ENCODE measurements around the gene PXMP2. TPM values are rescaled to one million over a fixed set of nuclear protein-coding genes. Genes with fewer than 3 reads are reported as not detected.

Gene PXMP2
- total RNA-seq, 1 experiment from 2014 or later, result 42.7 TPM

- Histone ChIP-seq H3K9me3 (ENCODE audit: low read length) (no peaks in the 10 kb centered on the region), H3K27ac (ENCODE audit: low read length) (no peak overlapping the region), H3K79me2 (ENCODE audit: low read length) (peaks cover 3% of the 10 kb centered on the region), H2AFZ (ENCODE audit: low read length) (no peak overlapping the region), H3K9ac (ENCODE audit: low read length) (no peak overlapping the region), H3K4me3 (ENCODE audit: low read length) (no peak overlapping the region), H3K9me2 (replicated peaks; ENCODE audit: low read length) (no peaks in the 10 kb centered on the region), H4K20me1 (ENCODE audit: low read length) (peaks cover 29% of the 10 kb centered on the region), H3K27me3 (ENCODE audit: low read length) (no peaks in the 10 kb centered on the region), H3K36me3 (ENCODE audit: low read depth, low read length) (peaks cover 58% of the 10 kb centered on the region), H3K4me2 (ENCODE audit: low read length) (no peak overlapping the region), H3K4me1 (ENCODE audit: insufficient read depth, low read length) (peaks cover 11% of the 10 kb centered on the region), H3F3A (ENCODE audit: low read length, unreplicated experiment) (peaks cover 7% of the 10 kb centered on the region)
- TSS peak; percentile 50 for BruUV-seq (replicated peaks)
- CTCF ChIA-PET, result no interaction called here
- TF ChIP-seq EZH2 (IDR thresholded peaks at IDR 0.05; ENCODE audit: low read length, unreplicated experiment) (no peak), EZH2phosphoT487 (IDR thresholded peaks at IDR 0.05; ENCODE audit: borderline replicate concordance, low read length) (no peak)
- no peak for DNase-seq
- POLR2A ChIA-PET (ENCODE audit: unreplicated experiment), result no interaction called here
- intact Hi-C loops (cut with micrococcal nuclease), result no loop called here
- no peak for ATAC-seq
Measured at GRCh38 chr12:132720606-132721345, 33.4 kb downstream of the PXMP2 start.

- peaks cover 29% of the 10 kb centered on the region for H4K20me1 ChIP-seq (ENCODE audit: low read length)
- CTCF ChIA-PET, result no interaction called here
Measured at GRCh38 chr12:132723015-132723763, 35.8 kb downstream of the PXMP2 start.

GRCh38 chr12:132723764-132724140 is 36.4 kb downstream of the PXMP2 start:
- CTCF ChIA-PET, result no interaction called here
- no peak overlapping the region for H3K27ac ChIP-seq (ENCODE audit: low read length)
- no peak overlapping the region for H3K4me2 ChIP-seq (ENCODE audit: low read length)
- no peak overlapping the region for H2AFZ ChIP-seq (ENCODE audit: low read length)
- DNase-seq, result no peak
- peaks cover 7% of the 10 kb centered on the region for H3F3A ChIP-seq (ENCODE audit: low read length, unreplicated experiment)
- peaks cover 76% of the 10 kb centered on the region for H3K36me3 ChIP-seq (ENCODE audit: low read depth, low read length)
- H3K9ac ChIP-seq (ENCODE audit: low read length), result no peak overlapping the region
- peaks cover 11% of the 10 kb centered on the region for H3K4me1 ChIP-seq (ENCODE audit: insufficient read depth, low read length)
- H3K9me2 ChIP-seq (replicated peaks; ENCODE audit: low read length), result no peaks in the 10 kb centered on the region
- no peaks in the 10 kb centered on the region; the same call in none of the 2 replicates for H3K79me2 ChIP-seq (ENCODE audit: low read length)
- intact Hi-C loops (cut with micrococcal nuclease), result no loop called here
- H3K9me3 ChIP-seq (ENCODE audit: low read length), result no peaks in the 10 kb centered on the region
- H3K27me3 ChIP-seq (ENCODE audit: low read length), result no peaks in the 10 kb centered on the region
- POLR2A ChIA-PET (ENCODE audit: unreplicated experiment), result no interaction called here
- BruUV-seq (replicated peaks), result no TSS peak
- no peak for ATAC-seq
- TF ChIP-seq EZH2 (IDR thresholded peaks at IDR 0.05; ENCODE audit: low read length, unreplicated experiment) (no peak), EZH2phosphoT487 (IDR thresholded peaks at IDR 0.05; ENCODE audit: borderline replicate concordance, low read length) (no peak), CTCF (conservative IDR thresholded peaks at IDR 0.05; ENCODE audit: low read depth, low read length) (no peak)
- H3K4me3 ChIP-seq (ENCODE audit: low read length), result no peak overlapping the region
- peaks cover 28% of the 10 kb centered on the region for H4K20me1 ChIP-seq (ENCODE audit: low read length)

More at GRCh38 chr12:132723015-132723763, 35.8 kb downstream of the PXMP2 start:
- Histone ChIP-seq H3K4me3 (ENCODE audit: low read length) (no peak overlapping the region), H3K79me2 (ENCODE audit: low read length) (no peaks in the 10 kb centered on the region; the same call in none of the 2 replicates), H3K9ac (ENCODE audit: low read length) (no peak overlapping the region), H2AFZ (ENCODE audit: low read length) (no peak overlapping the region), H3K27me3 (ENCODE audit: low read length) (no peaks in the 10 kb centered on the region), H3K9me3 (ENCODE audit: low read length) (no peaks in the 10 kb centered on the region), H3K9me2 (replicated peaks; ENCODE audit: low read length) (no peaks in the 10 kb centered on the region), H3K4me1 (ENCODE audit: insufficient read depth, low read length) (peaks cover 11% of the 10 kb centered on the region), H3K27ac (ENCODE audit: low read length) (no peak overlapping the region), H3F3A (ENCODE audit: low read length, unreplicated experiment) (peaks cover 7% of the 10 kb centered on the region), H3K36me3 (ENCODE audit: low read depth, low read length) (peaks cover 73% of the 10 kb centered on the region), H3K4me2 (ENCODE audit: low read length) (no peak overlapping the region)
- ATAC-seq, result no peak
- no TSS peak for BruUV-seq (replicated peaks)
- no peak for TF ChIP-seq EZH2 (IDR thresholded peaks at IDR 0.05; ENCODE audit: low read length, unreplicated experiment)
- no peak for TF ChIP-seq CTCF (conservative IDR thresholded peaks at IDR 0.05; ENCODE audit: low read depth, low read length)
- TF ChIP-seq EZH2phosphoT487 (IDR thresholded peaks at IDR 0.05; ENCODE audit: borderline replicate concordance, low read length), result no peak
- no peak for DNase-seq
- POLR2A ChIA-PET (ENCODE audit: unreplicated experiment), result no interaction called here
- intact Hi-C loops (cut with micrococcal nuclease), result no loop called here
